Fibroblast of pulmonary artery (primary cell): ENCODE data around the gene BMP7.
"Not testable (repeated sequence)": the region's sequence is repeated elsewhere in the genome, so short reads cannot be mapped to it uniquely, and the experiment has no call there.

Experiments
- DNase-seq: peaks from one replicate; pipeline ENCODE4 v3.0.0-alpha.2; 2010; ENCODE audit warnings: low read depth
- H3K4me3 ChIP-seq: replicated peaks from 2 replicates; pipeline ENCODE4 v1.5.1; 2011; ENCODE audit warnings: low read depth, mild to moderate bottlenecking, control low read depth, low read length, moderate library complexity
- TF ChIP-seq, protein P1 (sequence below): IDR thresholded peaks from 2 replicates; pipeline ENCODE4 v1.5.1; 2011; ENCODE audit warnings: mild to moderate bottlenecking, control low read depth, low read length, inconsistent platforms; ENCODE audit errors: missing control alignments

Gene BMP7

DNA sequence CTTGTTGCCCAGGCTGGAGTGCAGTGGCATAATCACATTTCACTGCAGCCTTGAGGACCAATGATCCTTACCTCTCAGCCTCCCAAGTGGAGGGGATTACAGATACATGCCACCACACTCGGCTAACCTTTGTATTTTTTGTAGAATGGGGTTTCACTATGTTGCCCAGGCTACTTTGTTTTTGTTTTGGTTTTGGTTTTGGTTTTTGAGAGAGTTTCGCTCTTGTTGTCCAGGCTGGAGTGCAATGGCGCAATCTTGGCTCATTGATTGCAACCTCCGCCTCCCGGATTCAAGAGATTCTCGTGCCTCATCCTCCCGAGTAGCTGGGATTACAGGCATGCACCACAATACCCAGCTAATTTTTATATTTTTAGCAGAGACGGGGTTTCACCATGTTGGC, 105.5 kb downstream of the BMP7 start:
- DNase-seq = no peak
- TF ChIP-seq, protein P1, sequence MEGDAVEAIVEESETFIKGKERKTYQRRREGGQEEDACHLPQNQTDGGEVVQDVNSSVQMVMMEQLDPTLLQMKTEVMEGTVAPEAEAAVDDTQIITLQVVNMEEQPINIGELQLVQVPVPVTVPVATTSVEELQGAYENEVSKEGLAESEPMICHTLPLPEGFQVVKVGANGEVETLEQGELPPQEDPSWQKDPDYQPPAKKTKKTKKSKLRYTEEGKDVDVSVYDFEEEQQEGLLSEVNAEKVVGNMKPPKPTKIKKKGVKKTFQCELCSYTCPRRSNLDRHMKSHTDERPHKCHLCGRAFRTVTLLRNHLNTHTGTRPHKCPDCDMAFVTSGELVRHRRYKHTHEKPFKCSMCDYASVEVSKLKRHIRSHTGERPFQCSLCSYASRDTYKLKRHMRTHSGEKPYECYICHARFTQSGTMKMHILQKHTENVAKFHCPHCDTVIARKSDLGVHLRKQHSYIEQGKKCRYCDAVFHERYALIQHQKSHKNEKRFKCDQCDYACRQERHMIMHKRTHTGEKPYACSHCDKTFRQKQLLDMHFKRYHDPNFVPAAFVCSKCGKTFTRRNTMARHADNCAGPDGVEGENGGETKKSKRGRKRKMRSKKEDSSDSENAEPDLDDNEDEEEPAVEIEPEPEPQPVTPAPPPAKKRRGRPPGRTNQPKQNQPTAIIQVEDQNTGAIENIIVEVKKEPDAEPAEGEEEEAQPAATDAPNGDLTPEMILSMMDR = no peak

DNA sequence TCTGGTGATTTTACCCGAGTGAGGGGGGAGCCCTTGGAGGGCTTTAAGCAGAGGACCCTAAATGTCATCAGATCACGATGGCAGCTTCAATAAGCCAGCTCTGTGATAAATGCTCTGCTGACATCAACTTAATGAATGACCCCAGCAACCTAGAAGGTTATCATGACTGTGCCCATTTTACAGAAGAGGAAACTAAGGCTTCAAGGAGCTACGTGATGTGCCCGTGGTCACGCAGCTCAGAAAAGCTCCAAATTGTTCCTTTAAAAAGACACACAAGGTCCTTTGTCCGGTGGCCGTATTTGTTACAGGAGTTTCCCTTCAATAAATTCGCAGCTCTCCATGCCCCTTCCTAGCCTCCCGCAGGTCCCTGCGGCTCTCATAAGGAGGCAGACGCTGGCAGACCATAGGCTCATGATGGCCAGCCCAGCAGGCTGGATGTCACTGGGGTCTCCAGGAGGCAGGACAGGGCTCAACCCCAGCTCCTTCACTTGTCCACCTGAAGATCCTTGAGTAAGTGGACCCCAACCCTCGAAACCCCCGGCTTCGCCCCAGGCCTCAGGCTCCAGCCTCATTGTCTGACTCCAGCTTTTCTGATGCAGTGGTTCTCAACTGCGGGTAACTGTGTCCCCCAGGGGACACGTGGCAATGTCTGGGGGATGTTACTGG, 106.4 kb downstream of the BMP7 start:
- TF ChIP-seq, protein P1 = no peak
- DNase-seq = no peak
- H3K4me3 ChIP-seq = no peak overlapping the region

More for the DNA sequence above, 105.5 kb downstream of the BMP7 start:
- H3K4me3 ChIP-seq = no peak overlapping the region

DNA sequence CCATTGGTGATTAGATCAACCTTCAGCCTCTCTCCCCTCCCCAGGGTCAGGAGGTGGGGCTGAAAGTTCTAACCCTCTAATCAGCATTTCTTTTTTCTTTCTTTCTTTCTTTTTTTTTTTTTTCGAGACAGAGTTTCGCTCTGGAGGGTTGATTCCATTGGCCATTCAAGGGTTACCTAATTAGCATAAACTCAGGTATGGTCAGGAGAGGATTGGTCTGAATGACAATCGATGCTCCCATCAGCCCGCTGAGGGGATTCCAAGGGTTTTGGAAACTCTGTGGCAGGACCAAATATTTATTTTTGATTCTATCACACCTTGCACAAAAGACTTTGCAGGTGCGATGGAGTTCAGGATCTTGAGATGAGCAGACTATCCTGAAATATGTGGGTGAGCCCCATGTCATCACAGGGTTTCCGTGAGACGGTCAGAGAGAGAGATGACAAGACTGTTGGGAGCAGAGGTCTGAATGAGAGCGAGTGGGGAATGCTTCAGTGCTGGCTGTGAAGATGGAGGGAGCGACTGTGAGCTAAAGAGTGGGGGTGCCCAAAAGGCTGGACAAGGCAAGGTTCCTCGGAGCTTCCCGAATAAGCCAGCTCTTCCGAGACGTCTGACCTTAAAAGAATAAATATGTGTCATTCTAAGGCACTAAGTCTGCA, 107.1 kb downstream of the BMP7 start:
- no peak for DNase-seq
- TF ChIP-seq, protein P1 = no peak
- H3K4me3 ChIP-seq = no peak overlapping the region

DNA sequence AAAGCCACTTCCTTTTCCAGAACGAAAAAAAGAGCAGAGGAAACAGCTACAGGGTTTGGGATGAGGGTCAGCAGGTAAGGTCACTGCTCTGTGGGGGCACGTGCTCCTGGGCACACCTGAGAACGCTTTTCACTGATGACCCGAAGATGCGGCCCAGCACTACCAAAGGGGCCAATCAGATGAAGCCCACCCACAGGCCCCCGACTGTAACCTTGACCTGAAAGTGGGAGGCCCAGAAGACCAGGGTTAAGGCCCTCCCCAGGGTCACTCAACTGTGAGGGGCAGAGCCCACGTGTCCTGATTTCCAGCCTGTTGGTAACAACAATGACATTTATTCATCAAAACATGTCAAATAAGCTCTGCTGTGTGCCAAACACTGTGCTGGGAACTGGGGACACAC, 108.0 kb downstream of the BMP7 start:
- TF ChIP-seq, protein P1 = no peak
- DNase-seq = no peak
- no peak overlapping the region for H3K4me3 ChIP-seq

DNA sequence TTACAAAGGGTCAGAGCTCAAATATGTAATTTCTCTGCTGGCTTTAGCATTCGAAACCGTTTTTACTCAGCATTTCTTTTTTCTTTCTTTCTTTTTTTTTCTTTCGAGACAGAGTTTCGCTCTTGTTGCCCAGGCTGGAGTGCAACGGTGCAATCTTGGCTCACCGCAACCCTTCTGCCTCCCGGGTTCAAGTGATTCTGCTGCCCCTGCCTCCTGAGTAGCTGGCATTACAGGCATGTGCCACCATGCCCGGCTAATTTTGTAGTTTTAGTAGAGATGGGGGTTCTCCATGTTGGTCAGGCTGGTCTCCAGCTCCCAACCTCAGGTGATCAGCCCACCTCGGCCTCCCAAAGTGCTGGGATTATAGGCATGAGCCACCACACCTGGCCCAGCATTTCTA, 108.7 kb downstream of the BMP7 start:
- not testable (repeated sequence) for DNase-seq, H3K4me3 ChIP-seq

DNA sequence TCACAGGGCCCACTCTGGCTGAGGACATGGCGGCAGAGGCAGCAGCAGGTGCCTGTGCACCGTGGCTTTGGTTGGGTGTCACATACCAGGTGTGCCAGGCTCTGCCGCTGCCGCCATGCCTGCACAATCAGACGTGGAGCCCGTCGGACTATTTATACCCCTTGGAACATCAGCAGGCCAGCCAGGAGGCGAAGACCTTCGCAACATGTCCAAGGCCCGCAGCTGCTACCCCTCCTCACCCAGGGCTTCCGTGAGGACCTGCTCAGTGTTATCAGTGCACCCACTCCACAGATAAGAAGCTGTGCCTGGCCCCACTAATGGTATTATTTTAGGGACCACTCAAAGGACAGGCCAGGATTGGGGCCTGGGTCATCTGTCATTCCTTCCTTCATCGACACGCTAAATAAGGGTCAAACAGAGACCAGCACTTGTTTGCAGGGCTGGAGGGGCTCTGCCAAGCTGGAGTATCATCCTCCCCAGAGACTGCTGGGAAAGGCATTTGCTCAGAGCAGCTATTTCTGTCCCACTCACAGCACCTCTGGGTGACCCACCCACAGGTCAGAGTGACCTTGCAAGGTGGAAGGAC, 109.2 kb downstream of the BMP7 start:
- no peak for DNase-seq
- H3K4me3 ChIP-seq = no peak overlapping the region
- TF ChIP-seq, protein P1 = no peak

DNA sequence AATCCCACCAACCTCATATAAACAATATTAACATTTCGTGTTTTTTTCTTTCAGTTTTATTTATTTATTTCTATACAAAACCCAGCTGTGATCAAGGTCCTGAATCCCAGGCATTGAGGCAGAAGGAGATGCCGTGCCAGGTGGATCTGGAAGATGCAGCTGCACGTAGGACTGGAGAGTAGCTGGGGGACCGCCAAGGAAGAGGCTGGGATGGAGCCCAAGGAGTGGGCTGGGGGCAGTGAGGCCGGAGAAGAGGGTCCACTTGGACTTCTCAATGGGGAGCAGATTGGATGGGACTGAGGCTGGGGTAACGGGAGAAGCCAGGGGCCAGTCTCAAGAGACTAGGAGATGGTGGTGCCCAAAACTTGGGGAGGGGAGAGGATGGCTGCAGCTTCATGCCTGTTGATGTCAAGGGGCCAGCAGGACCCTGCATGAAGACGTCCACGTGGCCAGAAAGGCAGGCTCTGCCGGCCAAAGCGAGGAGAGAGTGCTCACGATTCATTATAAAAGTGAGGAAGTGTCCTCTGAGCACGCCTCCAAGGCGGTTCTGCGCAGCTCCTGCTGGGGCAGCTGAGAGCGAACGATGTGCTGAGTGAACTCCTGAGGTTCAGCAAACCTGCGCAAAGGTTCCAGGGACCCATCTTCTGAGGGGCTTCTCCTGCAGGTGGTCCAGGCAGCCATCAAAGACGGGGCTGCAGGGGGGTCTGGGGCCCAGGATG, 110.3 kb downstream of the BMP7 start:
- TF ChIP-seq, protein P1 = no peak
- DNase-seq = no peak
- H3K4me3 ChIP-seq = no peak overlapping the region
